MCF 10A (cell line): Measurements from ENCODE around the gene KMT2B. TPM values are rescaled to one million over a fixed set of nuclear protein-coding genes. Genes with fewer than 3 reads are reported as not detected.

Source experiments
- BruUV-seq: library from RNA; stranded (reverse); fragments of 400-500 nt; replicated peaks from 2 replicates; lab custom pipeline; 2021; lab: Mats Ljungman, UMichigan
- CTCF ChIA-PET: fragments of 300-600 bp; sonication (Branson Sonifier 250); formaldehyde crosslinking; extraction: SDS; loops from one replicate; lab custom pipeline; 2021; ENCODE audit warnings: antibody characterized with exemption, inconsistent platforms; lab: Yijun Ruan, JAX
- POLR2A ChIA-PET: fragments of 300-600, 350-650 bp; sonication (Branson Sonifier 250); formaldehyde crosslinking; extraction: SDS; loops from one replicate; lab custom pipeline; 2020; ENCODE audit warnings: antibody characterized with exemption, inconsistent platforms; lab: Yijun Ruan, JAX
- DNase-seq: peaks from one replicate; pipeline ENCODE4 v3.0.0-alpha.2; 2018; ENCODE audit not compliant: unreplicated experiment
- H3K27ac Mint-ChIP-seq: one replicate; pipeline ENCODE4 v1.8.0; 2022; ENCODE audit warnings: mild to moderate bottlenecking, low read depth, mixed read lengths; ENCODE audit not compliant: unreplicated experiment
- H3K27me3 Mint-ChIP-seq: one replicate; pipeline ENCODE4 v1.8.0; 2022; ENCODE audit warnings: mixed read lengths; ENCODE audit not compliant: insufficient read depth, unreplicated experiment
- H3K36me3 Mint-ChIP-seq: one replicate; pipeline ENCODE4 v1.8.0; 2022; ENCODE audit warnings: mild to moderate bottlenecking, moderate library complexity, mixed read lengths; ENCODE audit not compliant: insufficient read depth, unreplicated experiment
- H3K4me1 Mint-ChIP-seq: one replicate; pipeline ENCODE4 v1.8.0; 2022; ENCODE audit warnings: mixed read lengths; ENCODE audit not compliant: insufficient read depth, unreplicated experiment
- H3K4me3 Mint-ChIP-seq: one replicate; pipeline ENCODE4 v1.8.0; 2022; ENCODE audit warnings: mild to moderate bottlenecking, moderate library complexity, mixed read lengths; ENCODE audit not compliant: unreplicated experiment
- H3K9me3 Mint-ChIP-seq: one replicate; pipeline ENCODE4 v1.8.0; 2022; ENCODE audit warnings: mixed read lengths; ENCODE audit not compliant: unreplicated experiment
- intact Hi-C: fragments of 100-400 bp; cut with micrococcal nuclease; formaldehyde crosslinking; loops from 2 replicates; pipeline ENCODE4 v1.14.1; 2022
- total RNA-seq: library from RNA; stranded (reverse); gene quantifications from 2 replicates; pipeline ENCODE4 v1.2.3, GENCODE V29; 2022
- TF ChIP-seq, protein P1 (sequence below): fragments of 200-600 bp; IDR thresholded peaks from one replicate; pipeline ENCODE4 v1.8.0; 2022; ENCODE audit warnings: antibody characterized with exemption, mild to moderate bottlenecking; ENCODE audit not compliant: unreplicated experiment

Gene KMT2B
- total RNA-seq, 1 experiment from 2014 or later = 36.0 TPM

DNA sequence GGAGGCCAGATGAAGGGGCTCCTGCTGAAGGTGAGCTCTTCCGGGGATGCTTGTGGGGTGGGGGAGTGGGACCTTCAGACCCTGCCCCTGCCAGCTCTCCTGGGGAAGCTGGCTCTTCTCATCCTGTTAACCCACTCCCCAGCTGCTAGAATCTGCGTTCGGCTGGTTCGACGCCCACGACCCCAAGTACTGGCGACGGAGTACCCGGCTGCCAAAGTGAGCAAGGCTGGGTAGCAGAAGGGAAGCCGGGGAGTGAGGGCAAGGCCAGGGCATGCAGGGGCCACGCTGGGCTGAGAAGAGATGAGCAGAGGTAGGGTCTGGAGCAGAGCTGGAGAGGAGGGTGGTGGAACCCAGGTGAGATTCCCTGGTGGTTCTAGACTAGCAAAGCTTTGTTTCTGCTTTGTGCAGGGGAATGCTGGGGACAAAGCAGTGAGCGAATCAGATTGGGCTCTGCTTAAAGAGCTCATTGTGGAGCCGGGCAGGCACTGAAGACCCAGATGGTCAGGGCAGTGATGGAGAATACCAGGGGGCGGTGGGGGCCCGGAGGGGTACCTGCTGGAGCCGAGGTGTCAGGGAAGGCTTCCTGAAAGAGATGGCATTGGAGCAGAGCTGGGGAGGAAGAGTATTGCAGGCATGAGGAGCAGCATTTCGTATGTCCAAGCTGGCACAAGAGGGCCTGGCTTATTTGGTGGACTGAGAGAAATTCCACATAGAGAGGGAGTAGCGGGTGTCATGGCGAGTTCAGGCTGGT is 10.3 kb downstream of the KMT2B start:
- BruUV-seq = no TSS peak
- POLR2A ChIA-PET = interaction anchor here (1.1 to 1.2 kb wide), 2 partner anchors 12 to 17 kb away, joined by 4 to 5 read pairs; partner anchors contain the start of genes PSENEN and U2AF1L4
- no peaks in the 10 kb centered on the region for H3K4me1 Mint-ChIP-seq
- H3K36me3 Mint-ChIP-seq = peaks cover 78% of the 10 kb centered on the region
- CTCF ChIA-PET = interaction anchor here (0.5 to 0.7 kb wide), 3 partner anchors 179 to 286 kb away, joined by 3 read pairs; no protein-coding TSS in a partner anchor
- H3K27me3 Mint-ChIP-seq = no peaks in the 10 kb centered on the region
- no peak overlapping the region for H3K4me3 Mint-ChIP-seq
- intact Hi-C loops = no loop called here
- TF ChIP-seq, protein P1, sequence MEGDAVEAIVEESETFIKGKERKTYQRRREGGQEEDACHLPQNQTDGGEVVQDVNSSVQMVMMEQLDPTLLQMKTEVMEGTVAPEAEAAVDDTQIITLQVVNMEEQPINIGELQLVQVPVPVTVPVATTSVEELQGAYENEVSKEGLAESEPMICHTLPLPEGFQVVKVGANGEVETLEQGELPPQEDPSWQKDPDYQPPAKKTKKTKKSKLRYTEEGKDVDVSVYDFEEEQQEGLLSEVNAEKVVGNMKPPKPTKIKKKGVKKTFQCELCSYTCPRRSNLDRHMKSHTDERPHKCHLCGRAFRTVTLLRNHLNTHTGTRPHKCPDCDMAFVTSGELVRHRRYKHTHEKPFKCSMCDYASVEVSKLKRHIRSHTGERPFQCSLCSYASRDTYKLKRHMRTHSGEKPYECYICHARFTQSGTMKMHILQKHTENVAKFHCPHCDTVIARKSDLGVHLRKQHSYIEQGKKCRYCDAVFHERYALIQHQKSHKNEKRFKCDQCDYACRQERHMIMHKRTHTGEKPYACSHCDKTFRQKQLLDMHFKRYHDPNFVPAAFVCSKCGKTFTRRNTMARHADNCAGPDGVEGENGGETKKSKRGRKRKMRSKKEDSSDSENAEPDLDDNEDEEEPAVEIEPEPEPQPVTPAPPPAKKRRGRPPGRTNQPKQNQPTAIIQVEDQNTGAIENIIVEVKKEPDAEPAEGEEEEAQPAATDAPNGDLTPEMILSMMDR = no peak
- H3K27ac Mint-ChIP-seq = peak overlapping the region; percentile 4
- DNase-seq = no peak
- H3K9me3 Mint-ChIP-seq = no peaks in the 10 kb centered on the region

DNA sequence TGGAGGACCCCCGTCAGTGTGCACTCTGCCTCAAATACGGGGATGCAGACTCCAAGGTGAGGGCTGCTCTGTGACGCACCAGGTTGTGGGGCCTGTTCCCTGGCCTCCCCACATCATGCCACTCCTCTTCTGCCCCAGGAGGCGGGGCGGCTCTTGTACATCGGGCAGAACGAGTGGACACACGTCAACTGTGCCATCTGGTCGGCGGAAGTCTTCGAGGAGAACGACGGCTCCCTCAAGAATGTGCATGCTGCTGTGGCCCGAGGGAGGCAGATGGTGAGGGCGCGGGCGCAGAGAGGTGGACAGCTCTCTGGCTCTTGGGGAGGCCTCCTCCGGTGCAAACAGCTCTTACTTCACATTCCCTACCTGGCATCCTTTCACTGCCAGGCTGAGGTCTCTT is 11.2 kb downstream of the KMT2B start:
- no peak overlapping the region for H3K27ac Mint-ChIP-seq
- TF ChIP-seq, protein P1 = no peak
- H3K36me3 Mint-ChIP-seq = peaks cover 74% of the 10 kb centered on the region
- no peak for DNase-seq
- H3K4me1 Mint-ChIP-seq = no peaks in the 10 kb centered on the region
- ChIA-PET POLR2A (no interaction called here), CTCF (no interaction called here)
- no peaks in the 10 kb centered on the region for H3K9me3 Mint-ChIP-seq
- no peak overlapping the region for H3K4me3 Mint-ChIP-seq
- BruUV-seq = no TSS peak
- intact Hi-C loops = no loop called here
- H3K27me3 Mint-ChIP-seq = no peaks in the 10 kb centered on the region

DNA sequence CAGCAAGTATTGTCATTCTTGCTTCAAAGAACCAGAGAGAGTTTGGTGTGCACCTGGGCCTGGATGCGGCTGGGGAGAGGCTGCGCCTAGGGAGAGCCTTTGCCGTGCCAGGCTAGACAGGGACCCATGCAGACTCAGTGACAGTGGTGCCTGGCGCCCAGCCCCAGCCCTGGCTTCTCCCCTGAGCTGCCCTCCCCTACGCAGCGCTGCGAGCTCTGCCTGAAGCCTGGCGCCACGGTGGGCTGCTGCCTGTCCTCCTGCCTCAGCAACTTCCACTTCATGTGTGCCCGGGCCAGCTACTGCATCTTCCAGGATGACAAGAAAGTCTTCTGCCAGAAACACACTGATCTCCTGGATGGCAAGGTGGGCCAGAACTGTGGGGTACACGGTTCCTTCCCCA is 12.0 kb downstream of the KMT2B start:
- Mint-ChIP-seq H3K27me3 (no peaks in the 10 kb centered on the region), H3K4me1 (no peaks in the 10 kb centered on the region), H3K9me3 (no peaks in the 10 kb centered on the region), H3K4me3 (no peak overlapping the region), H3K27ac (no peak overlapping the region), H3K36me3 (peaks cover 73% of the 10 kb centered on the region)
- BruUV-seq = no TSS peak
- TF ChIP-seq, protein P1 = no peak
- DNase-seq = no peak
- ChIA-PET POLR2A (no interaction called here), CTCF (no interaction called here)
- intact Hi-C loops = no loop called here

DNA sequence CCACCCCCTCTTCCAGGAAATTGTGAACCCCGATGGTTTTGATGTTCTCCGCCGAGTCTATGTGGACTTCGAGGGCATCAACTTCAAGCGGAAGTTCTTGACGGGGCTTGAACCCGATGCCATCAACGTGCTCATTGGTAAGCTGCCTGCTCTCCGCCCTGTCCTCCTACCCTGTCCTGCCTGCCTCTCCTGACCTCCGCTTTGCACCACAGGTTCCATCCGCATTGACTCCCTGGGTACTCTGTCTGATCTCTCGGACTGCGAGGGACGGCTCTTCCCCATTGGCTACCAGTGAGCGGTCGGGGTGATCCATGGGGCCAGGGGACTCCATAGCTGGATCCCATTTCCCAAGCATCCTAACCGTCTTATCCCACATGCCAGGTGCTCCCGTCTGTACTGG is 12.5 kb downstream of the KMT2B start:
- Mint-ChIP-seq H3K36me3 (peaks cover 72% of the 10 kb centered on the region), H3K4me3 (no peak overlapping the region), H3K27ac (no peak overlapping the region), H3K27me3 (no peaks in the 10 kb centered on the region), H3K9me3 (no peaks in the 10 kb centered on the region), H3K4me1 (no peaks in the 10 kb centered on the region)
- no TSS peak for BruUV-seq
- DNase-seq = no peak
- ChIA-PET CTCF (interaction anchor here (0.5 to 0.7 kb wide), 3 partner anchors 76 to 206 kb away, joined by 3 to 7 read pairs (median 3); partner anchors contain the start of gene ATP4A), POLR2A (interaction anchor here (0.7 to 1.0 kb wide), 2 partner anchors 10 to 12 kb away, joined by 3 read pairs; no protein-coding TSS in a partner anchor)
- TF ChIP-seq, protein P1 = no peak
- intact Hi-C loops = no loop called here
